HG02642 (cell line): Measurements from ENCODE around the gene MYO16.

Experiments
- ATAC-seq: cut with Tn5 transposase; IDR thresholded peaks from one replicate; pipeline ENCODE4 v1.9.1; 2021; ENCODE audit warnings: mild to moderate bottlenecking; ENCODE audit not compliant: unreplicated experiment, poor library complexity

MYO16 gene

DNA sequence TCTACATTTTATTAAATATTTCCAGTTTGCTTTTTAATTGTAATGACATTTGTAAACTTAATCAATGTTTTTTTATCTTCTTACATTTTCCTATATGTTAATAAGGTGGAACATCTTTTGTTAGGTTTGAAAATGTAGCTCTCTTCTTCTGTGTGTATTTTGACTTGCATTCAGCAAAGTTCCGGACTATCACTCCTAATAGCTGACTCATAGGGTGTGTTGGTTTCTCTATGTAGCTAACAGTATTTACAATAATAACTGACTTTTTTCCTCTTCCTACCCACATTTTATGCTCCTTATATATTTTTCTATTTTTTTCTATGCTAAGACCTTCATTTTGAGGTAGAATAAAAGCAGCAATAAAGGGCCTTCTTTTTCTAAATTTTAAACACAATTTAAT is 28.1 kb downstream of the MYO16 start:
- ATAC-seq = no peak

DNA sequence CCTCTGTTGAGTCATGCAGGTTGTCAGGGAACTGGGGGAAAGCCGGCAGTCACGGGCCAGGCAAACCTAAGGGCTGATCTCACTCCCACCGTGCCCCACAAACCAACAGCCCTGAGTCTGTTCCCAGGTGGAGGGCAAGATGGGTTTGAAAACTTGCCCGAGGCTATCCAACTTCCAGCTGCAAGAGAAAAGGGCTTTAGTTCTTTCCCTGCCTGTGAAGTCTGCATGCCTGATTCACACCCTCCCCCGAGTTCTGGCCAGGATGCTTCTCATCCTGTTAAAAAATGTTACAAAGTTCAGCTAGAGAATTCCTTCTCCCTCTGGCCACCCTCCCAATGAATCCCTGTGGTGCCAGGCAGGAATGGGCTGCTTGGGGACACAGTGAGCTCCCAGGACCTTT is 33.1 kb downstream of the MYO16 start:
- no peak for ATAC-seq

DNA sequence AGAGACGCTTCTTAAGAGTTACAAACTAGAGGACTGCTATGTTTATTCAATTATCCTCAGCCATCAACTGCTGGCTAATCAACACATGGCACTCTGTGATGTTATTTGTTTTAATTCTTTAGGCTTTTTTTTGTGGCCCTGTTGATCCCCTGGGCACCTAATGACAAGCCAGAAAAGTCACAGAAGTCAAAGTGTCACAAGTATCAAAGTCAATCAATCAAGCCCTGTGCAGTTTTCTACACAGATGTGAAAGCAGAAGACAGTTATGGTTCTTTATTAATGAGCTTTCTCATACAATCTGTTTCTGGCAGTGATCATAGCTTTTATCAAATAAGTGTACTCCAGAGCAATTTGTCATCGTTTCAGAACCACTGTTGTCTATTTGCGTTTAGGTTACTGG is 34.3 kb downstream of the MYO16 start:
- ATAC-seq = no peak

DNA sequence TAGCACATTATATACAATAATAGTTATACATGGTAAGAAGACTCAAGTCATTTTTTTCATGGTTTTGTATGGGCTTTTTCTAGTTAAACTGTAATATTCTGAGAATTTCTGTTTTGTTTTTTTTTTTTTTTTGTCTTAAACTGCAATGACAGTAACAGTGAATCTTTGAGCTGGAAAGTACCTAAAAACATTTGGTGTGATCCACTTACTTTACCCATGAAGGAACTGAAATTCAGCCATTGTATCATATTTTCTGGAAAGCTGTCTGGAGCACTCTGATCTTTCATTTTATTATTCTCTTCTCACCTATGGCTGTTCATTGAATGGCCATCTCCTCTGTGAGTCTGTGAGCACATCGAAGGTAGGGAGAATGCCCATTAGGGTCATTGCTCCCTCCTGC is 37.8 kb downstream of the MYO16 start:
- no peak for ATAC-seq

DNA sequence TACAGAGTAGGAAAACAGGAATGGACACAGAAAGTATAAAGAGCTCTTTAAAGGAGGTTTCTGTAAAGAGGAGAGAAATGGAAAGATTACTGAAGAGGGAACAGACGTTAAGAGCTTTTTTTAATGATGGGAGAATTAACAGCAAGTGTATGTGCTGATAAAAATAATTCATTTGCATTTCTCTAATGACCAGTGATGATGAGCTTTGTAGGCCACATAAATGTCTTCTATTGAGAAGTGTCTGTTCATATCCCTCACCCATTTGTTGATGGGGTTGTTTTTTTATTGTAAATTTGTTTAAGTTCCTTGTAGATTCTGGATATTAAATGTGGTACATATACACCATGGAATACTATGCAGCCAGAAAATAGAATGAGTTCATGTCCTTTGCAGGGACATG is 40.0 kb downstream of the MYO16 start:
- no peak for ATAC-seq

DNA sequence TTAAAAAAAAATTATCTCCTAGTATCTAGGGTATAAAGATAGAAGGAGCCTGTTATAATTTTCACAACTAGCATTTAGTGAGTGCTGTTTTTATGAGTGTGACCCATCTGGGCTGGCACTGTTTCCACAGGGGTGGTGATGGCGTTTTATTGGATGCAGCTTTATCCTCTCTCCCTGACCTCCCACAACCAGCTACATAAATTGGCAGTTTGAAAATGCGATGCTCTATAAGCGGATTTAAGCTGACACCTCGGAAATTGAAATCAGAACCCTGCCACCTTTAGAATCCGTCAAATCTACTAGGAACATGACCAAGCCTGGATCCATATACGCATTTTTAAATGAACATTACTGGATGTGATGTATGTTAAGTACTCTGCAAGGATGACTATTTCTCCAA is 44.9 kb downstream of the MYO16 start:
- ATAC-seq = no peak

DNA sequence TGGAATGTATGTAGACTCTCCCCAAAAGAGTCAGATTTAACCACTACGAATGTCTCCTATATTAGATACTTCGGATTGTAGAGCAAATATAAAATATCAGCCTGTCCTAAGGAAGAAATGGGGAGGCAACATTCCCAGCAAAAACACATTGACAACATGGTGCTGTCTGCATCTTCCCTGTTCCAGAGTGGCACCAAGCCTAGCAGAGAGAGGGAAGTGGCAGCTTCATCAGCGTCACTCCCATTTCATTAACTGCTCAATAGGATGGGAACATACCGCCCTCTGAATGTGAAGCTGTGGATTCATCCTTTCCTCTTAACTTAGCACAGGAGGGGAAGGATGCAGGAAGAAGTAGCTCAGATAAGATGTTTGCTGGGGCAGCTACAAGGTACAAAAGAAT is 45.4 kb downstream of the MYO16 start:
- ATAC-seq = no peak

DNA sequence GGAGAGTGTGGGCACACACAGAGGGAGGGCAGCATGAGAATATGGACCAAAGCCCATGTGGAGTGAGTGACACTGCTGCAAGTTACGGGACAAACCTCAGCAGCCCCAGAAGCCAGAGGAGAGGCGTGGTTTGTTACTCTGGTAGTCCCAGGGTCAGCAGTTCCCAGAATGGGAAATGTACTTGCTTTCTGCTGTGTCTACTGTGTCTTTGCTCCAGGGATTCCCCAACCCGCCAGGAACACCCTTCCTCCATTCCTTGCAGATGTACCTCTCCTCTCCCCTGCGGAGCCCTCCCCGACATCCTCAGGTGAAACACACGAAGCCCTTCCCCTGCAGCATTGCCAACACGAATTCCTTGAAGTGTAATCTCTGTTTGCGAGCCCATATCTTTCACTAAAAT is 47.2 kb downstream of the MYO16 start:
- no peak for ATAC-seq

DNA sequence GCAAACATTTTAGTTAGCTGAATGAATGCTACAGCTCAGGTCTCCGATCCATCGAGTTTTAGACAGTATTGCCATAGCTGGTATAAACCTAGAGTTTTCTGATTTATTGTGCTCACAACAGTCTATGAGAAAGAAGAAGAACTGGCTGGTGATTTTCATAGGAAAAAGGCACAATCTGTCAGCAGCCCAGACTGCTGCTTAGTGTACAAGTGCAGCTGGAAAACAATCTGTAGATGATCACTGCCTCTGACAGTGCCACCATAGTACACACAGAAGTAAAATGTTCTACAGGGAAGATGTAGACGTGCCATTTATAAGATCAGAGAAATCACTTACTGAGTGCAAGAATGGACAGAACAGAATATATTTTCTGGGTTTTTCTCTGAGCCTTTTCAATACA is 48.4 kb downstream of the MYO16 start:
- no peak for ATAC-seq

DNA sequence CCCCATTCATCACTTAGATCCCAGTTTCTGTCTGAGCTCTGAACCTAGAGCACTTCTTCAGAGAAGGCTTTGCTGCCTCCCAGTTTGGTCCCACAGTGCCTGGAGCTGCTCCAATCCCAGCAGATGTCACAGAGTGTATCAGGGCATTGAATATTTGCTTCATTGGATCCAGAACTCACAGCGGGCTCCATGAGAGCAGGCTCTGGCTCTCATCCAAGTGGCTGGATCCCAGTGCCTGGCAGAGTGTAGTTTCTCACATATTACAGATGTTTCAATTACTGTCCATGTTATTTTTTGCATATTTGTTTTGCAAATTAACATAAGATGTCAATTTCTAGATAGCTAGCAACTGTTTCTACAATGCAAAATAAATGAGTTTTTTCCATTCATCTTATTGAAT is 50.6 kb downstream of the MYO16 start:
- ATAC-seq = no peak

DNA sequence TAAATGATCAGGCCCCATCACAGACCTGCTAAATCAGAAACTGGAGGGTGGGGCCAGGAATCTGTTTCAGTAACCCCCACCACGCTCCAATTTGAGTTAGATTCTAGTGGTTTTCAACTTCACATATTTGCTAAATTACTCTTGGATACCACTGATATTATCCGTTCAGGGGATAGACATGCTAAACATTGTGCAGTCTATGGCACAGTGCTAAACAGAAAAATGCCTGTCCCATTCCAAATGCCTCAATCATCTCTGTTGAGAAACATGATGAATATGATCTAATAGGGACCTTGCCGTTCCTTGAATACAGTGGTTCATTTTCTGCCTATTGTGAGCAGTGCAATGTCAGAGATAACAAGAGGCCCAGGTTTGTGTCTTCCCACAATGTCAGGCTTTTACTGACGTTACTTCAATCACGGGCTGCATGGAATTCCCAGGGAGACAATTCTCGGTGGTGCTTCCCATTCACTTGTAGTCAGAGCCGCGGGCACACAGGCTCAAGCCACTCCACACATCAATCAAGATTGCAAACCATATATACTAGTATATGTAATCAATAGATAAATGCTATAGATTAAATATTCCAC is 52.7 kb downstream of the MYO16 start:
- ATAC-seq = no peak

DNA sequence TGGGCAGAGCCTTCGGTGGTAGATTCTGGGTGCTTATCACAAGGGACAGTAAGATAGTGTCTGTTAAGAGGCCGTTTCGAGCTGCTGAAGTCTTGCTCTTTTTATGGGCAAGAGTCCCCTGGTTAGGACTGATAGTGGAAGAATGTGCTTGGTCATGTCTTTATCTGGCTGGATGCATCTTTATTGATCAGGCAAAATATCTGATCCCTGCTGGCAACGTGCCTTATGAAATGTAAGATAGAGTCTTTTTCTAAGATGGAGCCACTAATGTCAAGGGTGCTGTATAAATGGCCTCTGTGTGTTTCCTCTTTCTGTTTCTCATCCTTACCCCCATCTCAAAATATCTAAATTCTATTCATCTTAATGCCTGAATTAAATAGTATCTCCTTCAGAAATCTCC is 53.3 kb downstream of the MYO16 start:
- no peak for ATAC-seq

DNA sequence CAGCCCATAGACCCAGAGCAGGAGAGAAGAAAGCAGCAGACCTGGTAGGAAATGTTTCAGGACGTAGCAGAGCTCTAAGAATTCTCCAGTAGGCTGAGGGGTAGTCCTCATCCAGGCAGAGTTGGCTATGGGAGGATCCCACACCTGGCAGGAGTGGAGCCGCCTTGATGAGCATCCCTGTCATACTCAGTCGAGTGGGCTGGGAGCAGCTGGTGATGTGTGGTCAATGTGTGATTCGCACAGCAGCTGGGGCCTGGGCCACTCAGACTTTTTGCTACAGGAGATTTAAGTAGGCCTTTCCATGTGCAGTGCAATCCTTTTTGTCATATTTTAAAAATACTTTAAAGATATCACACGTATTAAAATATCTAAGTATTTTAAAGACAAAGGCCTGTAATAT is 56.6 kb downstream of the MYO16 start:
- no peak for ATAC-seq

DNA sequence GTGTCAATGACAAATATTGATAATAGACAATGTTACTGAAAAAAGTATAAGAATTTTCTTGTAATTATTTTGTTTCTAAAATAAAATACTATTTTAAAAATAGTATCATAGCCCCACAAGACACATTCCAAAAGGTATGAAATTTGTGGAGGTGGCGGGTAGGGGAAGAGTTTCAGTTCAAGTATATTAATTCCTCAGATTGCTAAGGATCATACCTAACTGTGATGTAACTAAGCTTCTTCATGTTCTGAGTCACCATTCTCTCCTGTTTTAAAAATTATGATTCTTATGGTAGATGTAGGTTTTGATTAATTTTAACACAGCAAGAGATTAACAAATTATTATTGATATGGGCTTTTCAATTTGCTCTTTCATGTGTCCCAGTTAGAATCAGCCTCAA is 61.3 kb downstream of the MYO16 start:
- no peak for ATAC-seq

DNA sequence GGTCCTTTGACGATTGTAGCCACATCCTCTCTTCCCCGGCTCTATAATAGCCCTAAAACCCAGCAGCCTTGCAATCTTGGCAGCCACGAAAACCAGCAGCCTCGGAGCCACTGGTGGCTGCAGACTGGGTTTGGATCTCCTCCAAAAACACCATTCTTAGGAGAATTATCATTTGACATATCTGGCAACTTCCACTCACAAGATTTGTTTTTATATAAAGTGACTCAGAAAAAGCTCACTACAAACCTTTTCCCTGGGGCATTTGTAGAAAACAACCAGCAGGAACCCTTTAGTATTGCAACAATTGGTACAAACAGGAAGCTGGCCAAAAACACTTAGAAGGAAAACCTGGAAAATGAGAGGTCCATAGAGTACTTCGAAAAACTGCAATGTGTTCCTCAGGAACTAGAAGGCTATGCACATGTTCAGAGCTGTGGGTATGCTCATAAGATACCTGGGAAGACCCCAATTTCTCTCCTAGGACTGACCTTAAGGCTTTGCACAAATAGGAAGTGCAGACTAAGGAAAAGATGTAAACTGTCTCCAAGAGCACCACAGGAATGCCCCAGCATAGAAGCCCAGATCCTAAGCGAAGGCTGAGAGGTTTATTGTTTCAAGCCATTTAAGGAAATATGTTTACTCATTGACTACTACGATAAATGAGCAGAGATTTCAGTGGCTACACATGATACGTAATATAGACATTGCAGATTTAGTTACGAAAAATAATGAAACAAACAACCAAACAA is 71.2 kb downstream of the MYO16 start:
- ATAC-seq = no peak

DNA sequence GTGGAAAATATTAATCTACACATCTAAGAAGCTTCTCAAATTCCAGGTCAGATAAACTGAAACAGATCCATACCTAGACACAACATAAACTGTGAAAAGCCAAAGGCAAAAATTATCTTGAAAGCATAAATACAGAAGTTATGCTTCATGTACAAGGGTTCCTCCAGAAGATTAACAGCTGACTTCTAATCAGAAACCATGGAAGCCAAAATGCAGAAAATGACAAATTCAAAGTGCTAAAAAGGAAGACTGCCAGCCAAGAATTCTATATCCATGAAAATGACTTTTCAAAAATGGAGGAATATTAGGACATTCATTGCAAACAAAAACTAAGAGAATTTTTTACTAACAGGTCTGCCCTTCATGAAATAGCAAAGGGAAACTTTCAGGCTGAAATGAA is 72.8 kb downstream of the MYO16 start:
- no peak for ATAC-seq

DNA sequence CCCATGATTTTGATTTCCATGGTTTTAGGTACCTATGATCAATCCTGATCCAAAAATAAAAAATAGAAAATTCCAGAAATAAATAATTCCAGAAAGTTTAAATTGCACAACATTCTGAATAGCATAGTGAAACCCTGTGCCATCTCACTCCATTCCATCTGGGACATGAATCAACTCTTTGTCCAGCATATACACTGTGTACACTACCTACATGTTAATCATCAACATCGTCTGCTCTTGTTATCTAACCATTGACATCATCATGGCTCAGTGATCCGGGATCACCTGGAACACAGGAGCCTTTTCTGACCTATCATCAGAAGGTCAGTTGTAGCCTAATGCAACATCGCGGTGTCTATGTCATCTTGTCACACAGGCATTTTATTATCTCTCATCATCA is 75.6 kb downstream of the MYO16 start:
- ATAC-seq = no peak

DNA sequence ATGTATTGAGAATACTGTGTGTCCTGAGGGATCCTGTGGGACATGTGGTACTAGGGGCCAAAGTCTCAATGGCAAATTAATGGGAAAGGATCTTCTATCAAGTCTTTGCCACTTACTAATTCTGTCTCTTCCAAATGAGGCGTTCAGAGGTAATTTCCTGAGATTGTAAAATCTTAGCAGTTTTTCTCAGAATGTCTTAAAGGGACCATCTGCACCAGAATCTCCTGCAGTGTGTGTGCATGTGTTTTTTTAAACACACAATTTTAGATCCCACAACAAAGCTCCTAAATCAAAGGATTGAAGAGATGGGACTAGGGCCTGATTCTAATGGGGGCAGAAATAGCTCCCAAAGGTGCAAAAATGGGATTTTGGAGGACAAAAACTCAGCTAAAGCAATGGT is 78.2 kb downstream of the MYO16 start:
- ATAC-seq = no peak

DNA sequence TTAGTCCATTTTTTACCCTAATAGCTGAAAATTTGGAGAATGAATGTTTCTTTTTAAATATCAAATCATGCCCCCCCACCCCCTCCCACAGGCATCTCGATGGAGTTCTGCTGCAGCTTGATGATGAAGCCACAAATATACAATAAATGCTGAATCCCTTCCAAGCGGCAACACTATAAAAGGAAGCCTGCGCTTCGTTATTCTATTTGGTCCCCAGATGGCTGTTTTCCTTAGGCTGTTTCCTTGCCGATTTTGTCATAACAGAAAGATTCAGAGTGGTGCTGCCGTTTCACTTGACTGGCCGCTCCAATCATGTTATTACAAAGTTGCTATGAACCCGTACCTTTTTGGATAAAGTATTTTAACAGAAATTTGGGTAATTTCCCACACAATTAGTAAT is 79.5 kb downstream of the MYO16 start:
- no peak for ATAC-seq

DNA sequence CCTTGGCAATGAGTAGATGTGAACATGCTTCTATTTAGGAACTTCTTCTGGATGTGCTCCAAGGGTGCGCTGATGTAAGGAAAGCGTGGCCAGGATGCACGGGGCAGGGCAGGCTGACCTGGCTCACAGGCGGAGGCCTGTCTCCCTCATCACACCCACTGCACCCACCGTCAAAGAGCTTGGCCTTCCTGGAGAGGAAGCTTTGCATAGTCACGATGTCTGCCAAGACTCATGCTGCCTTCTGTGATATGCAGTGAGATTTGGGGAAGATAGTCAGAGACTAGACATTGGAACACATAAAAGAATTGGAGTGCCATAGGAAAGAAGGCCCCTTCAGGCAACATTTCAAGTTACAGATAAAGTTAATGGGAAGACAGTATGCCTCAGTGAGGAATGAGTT is 82.0 kb downstream of the MYO16 start:
- no peak for ATAC-seq

DNA sequence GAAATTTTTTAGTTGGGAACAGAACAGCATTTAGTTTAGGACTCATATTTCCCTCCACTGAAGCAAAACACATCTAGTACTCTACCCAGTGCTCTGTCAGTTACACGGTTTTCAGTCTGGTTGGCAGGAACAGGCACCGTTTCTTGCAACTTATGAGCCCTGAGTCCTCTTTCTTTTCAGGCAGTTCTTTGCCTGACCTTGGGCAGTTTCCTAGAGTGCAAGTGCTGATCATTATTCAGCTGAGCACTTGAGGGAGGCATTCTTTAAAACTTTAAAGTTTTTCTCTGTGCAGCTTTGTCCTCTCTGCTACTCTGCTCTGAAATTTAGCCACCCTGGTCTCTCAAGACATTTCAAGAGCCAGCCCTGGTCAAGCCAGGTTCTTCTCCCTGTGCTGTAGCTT is 96.1 kb downstream of the MYO16 start:
- ATAC-seq = no peak

DNA sequence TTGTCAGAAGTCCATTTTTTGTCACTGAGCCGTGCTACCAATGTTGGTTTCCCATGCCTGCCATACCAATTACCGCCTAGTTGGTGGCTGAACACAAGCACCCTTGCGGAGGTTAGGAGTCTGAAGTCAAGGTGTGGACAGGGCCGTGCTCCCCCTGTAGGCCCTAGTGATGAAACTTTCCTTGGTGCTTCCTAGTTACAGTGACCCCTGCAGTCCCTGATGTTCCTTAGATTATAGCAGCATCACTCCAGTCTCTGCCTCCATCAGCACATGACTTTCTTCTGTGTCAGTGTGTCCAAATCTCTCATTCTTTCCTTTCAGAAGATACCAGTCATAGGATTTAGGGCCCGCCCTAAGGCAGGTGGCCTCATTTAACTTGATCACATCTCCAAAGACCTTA is 99.0 kb downstream of the MYO16 start:
- ATAC-seq = no peak
